SK-N-SH (cell line): Measurements from ENCODE around the gene NEIL3. TPM values are rescaled to one million over a fixed set of nuclear protein-coding genes. Genes with fewer than 3 reads are reported as not detected.

Experiments
- CTCF ChIA-PET: fragments of 300-600, 350-600 bp; formaldehyde crosslinking; extraction: SDS; loops from one replicate; lab custom pipeline; 2021; lab: Yijun Ruan, JAX
- POLR2A ChIA-PET: fragments of 350-600 bp; sonication (Branson Sonifier 250); formaldehyde crosslinking; extraction: SDS; loops from one replicate; lab custom pipeline; 2020; ENCODE audit warnings: antibody characterized with exemption, inconsistent platforms; lab: Yijun Ruan, JAX
- DNase-seq: peaks from one replicate; pipeline ENCODE4 v3.0.0; 2012
- H2AFZ ChIP-seq: fragments of 200-600 bp; sonication (generic); 2 replicates; pipeline ENCODE4 v1.8.1; 2016; ENCODE audit warnings: antibody characterized with exemption, mild to moderate bottlenecking, low read depth
- H3F3A ChIP-seq: fragments of 200-600 bp; sonication (generic); replicated peaks from 2 replicates; pipeline ENCODE3; 2016; ENCODE audit warnings: antibody characterized with exemption, mild to moderate bottlenecking; ENCODE audit not compliant: insufficient read depth
- H3K27ac ChIP-seq, 2 experiments: fragments of 200-500 bp in 1 of 2; fragments of 200-600 bp in 1 of 2; sonication (Bioruptor generic) in 1 of 2; sonication (generic), shearing (Covaris generic) in 1 of 2; 2 replicates each; pipeline versions ENCODE4 v1.5.1 to v1.6.1; 2014 to 2016; ENCODE audit warnings: low read depth in 2 of 2, inconsistent platforms in 1 of 2, low read length in 1 of 2, mild to moderate bottlenecking in 1 of 2, mixed read lengths in 1 of 2
- H3K27me3 ChIP-seq: fragments of 200-600 bp; sonication (generic), shearing (Covaris generic); 2 replicates; pipeline ENCODE4 v1.6.1; 2016; ENCODE audit warnings: mixed run types; ENCODE audit not compliant: insufficient read depth
- H3K36me3 ChIP-seq, 2 experiments: fragments of 200-500 bp in 1 of 2; fragments of 200-600 bp in 1 of 2; sonication (Bioruptor generic) in 1 of 2; sonication (generic) in 1 of 2; replicated peaks in 1 of 2; 2 replicates each; pipeline versions ENCODE3 to v1.5.1; 2014 to 2016; ENCODE audit warnings: low read length in 1 of 2, mild to moderate bottlenecking in 1 of 2; ENCODE audit not compliant: insufficient read depth in 2 of 2, control insufficient read depth in 1 of 2
- H3K4me1 ChIP-seq, 2 experiments: fragments of 200-500 bp in 1 of 2; fragments of 200-600 bp in 1 of 2; sonication (Bioruptor generic) in 1 of 2; sonication (generic), shearing (Covaris generic) in 1 of 2; 2 replicates each; pipeline versions ENCODE4 v1.5.1 to v1.6.1; 2014 to 2016; ENCODE audit warnings: low read depth in 1 of 2, low read length in 1 of 2, mixed run types in 1 of 2; ENCODE audit not compliant: insufficient read depth in 2 of 2, control insufficient read depth in 1 of 2
- H3K4me2 ChIP-seq: fragments of 200-600 bp; sonication (generic), shearing (Covaris generic); 2 replicates; pipeline ENCODE4 v1.6.1; 2017; ENCODE audit warnings: mixed run types
- H3K4me3 ChIP-seq, 2 experiments: fragments of 200-500 bp in 1 of 2; fragments of 200-600 bp in 1 of 2; sonication (Bioruptor generic) in 1 of 2; sonication (generic), shearing (Covaris generic) in 1 of 2; 2 replicates each; pipeline versions ENCODE4 v1.5.1 to v1.8.1; 2014 to 2016; ENCODE audit warnings: low read depth in 2 of 2, inconsistent platforms in 1 of 2, low read length in 1 of 2, mild to moderate bottlenecking in 1 of 2, mixed read lengths in 1 of 2, moderate library complexity in 1 of 2
- H3K79me2 ChIP-seq: fragments of 200-600 bp; sonication (generic); 2 replicates; pipeline ENCODE4 v1.8.1; 2017; ENCODE audit warnings: mild to moderate bottlenecking; ENCODE audit not compliant: insufficient read depth
- H3K9ac ChIP-seq: fragments of 200-600 bp; sonication (generic); 2 replicates; pipeline ENCODE4 v1.6.1; 2017; ENCODE audit warnings: mixed run types
- H3K9me2 ChIP-seq: fragments of 200-600 bp; sonication (generic); 2 replicates; pipeline ENCODE4 v1.6.1; 2017; ENCODE audit warnings: mixed run types
- H3K9me3 ChIP-seq: fragments of 200-600 bp; sonication (generic); 2 replicates; pipeline ENCODE4 v1.6.1; 2017; ENCODE audit warnings: mixed run types, mild to moderate bottlenecking, moderate library complexity
- H4K20me1 ChIP-seq: fragments of 200-600 bp; sonication (generic); 2 replicates; pipeline ENCODE4 v1.6.1; 2017; ENCODE audit warnings: mild to moderate bottlenecking, mixed run types; ENCODE audit not compliant: insufficient read depth
- EP300 ChIP-seq, 2 experiments: IDR thresholded peaks; 2 replicates each; pipeline versions ENCODE4 v1.4.0 to v1.6.1; 2012; ENCODE audit warnings: borderline replicate concordance in 1 of 2, low read depth in 1 of 2, low read length in 1 of 2
- FOSL2 ChIP-seq: IDR thresholded peaks from 2 replicates; pipeline ENCODE4 v1.4.0; 2012; ENCODE audit warnings: low read depth, mild to moderate bottlenecking, moderate library complexity, borderline replicate concordance
- FOXM1 ChIP-seq: IDR thresholded peaks from 2 replicates; pipeline ENCODE4 v1.4.0; 2012; ENCODE audit warnings: low read depth, mild to moderate bottlenecking
- JUND ChIP-seq: IDR thresholded peaks from 2 replicates; pipeline ENCODE4 v1.4.0; 2012
- MEF2A ChIP-seq: IDR thresholded peaks from 2 replicates; pipeline ENCODE4 v1.4.0; 2012; ENCODE audit warnings: low read depth, borderline replicate concordance
- NRF1 ChIP-seq: IDR thresholded peaks from 2 replicates; pipeline ENCODE4 v1.6.1; 2012; ENCODE audit warnings: low read depth, mild to moderate bottlenecking, low read length
- POLR2AphosphoS5 ChIP-seq: IDR thresholded peaks from 2 replicates; pipeline ENCODE4 v1.6.1; 2012; ENCODE audit warnings: low read depth, low read length
- RXRA ChIP-seq: IDR thresholded peaks from 2 replicates; pipeline ENCODE4 v1.4.0; 2012; ENCODE audit warnings: low read depth, mild to moderate bottlenecking, borderline replicate concordance
- TCF12 ChIP-seq: IDR thresholded peaks from 2 replicates; pipeline ENCODE4 v1.4.0; 2012
- WGBS: methylation state at CpG from one replicate; pipeline ENCODE4 v1.1.6; 2017; ENCODE audit warnings: low lambda C conversion rate; 5-methylcytosine and 5-hydroxymethylcytosine counted together
- polyA plus RNA-seq, 3 experiments: library from polyadenylated mRNA; depleted of rRNA; stranded (reverse); fragments of >200 nt; gene quantifications; 2 replicates each; pipeline ENCODE4 v1.2.3, GENCODE V29; 2012
- TF ChIP-seq, protein P1 (sequence below): IDR thresholded peaks from 2 replicates; pipeline ENCODE4 v1.6.1; 2012; ENCODE audit warnings: mild to moderate bottlenecking, low read depth, low read length, moderate library complexity
- TF ChIP-seq, protein P2 (sequence below): IDR thresholded peaks from 2 replicates; pipeline ENCODE4 v1.4.0; 2012; ENCODE audit warnings: low read depth, borderline replicate concordance
- TF ChIP-seq, protein P3 (sequence below): IDR thresholded peaks from 2 replicates; pipeline ENCODE4 v1.4.0; 2012; ENCODE audit warnings: low read depth, borderline replicate concordance
- TF ChIP-seq, protein P4 (sequence below): fragments of 150-350 bp; IDR thresholded peaks from 2 replicates; pipeline ENCODE4 v1.6.1; 2017; ENCODE audit warnings: antibody characterized with exemption, low read length, low read depth, borderline replicate concordance

Gene NEIL3
- polyA plus RNA-seq, 1 of the 3 experiments (the other 2 are of a cell fraction): 3.6 TPM

DNA sequence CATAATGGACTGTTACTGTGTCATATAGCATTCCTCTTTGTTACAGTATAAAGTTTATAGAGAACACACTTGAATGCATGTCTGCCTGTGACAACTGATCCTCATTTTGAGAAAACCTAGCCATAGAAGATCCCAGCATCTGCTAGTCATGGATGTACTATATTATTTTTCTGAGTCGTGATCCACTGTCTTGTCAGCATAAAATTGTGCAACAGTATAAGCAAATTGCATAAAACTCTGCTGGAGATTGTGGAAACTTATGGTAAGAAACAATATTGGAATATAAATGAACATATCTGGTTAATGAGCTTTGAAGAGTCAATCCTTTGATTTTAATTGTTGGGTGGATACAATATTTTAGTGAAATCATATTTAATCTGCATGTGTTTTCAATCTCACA is 3.6 kb downstream of the NEIL3 start:
- Histone ChIP-seq H3K4me3 (no peak overlapping the region), H3K27me3 (no peaks in the 10 kb centered on the region), H3K79me2 (peaks cover 82% of the 10 kb centered on the region), H3K9me2 (no peaks in the 10 kb centered on the region), H2AFZ (peak overlapping the region; percentile 70; the same call in 1 of the 2 replicates), H3K9ac (peak overlapping the region; percentile 15; the same call in 1 of the 2 replicates), H3F3A (peaks cover 4% of the 10 kb centered on the region), H4K20me1 (no peaks in the 10 kb centered on the region), H3K36me3 (no peaks in the 10 kb centered on the region), H3K4me2 (peak overlapping the region; percentile 36), H3K27ac (peak overlapping the region; percentile 27 to 53; a peak in 3 of 4 replicates), H3K9me3 (no peaks in the 10 kb centered on the region), H3K4me1 (peaks cover 5 to 14% of the 10 kb centered on the region in 2 experiments; a peak in 2 of 4 replicates)
- TF ChIP-seq, protein P1, sequence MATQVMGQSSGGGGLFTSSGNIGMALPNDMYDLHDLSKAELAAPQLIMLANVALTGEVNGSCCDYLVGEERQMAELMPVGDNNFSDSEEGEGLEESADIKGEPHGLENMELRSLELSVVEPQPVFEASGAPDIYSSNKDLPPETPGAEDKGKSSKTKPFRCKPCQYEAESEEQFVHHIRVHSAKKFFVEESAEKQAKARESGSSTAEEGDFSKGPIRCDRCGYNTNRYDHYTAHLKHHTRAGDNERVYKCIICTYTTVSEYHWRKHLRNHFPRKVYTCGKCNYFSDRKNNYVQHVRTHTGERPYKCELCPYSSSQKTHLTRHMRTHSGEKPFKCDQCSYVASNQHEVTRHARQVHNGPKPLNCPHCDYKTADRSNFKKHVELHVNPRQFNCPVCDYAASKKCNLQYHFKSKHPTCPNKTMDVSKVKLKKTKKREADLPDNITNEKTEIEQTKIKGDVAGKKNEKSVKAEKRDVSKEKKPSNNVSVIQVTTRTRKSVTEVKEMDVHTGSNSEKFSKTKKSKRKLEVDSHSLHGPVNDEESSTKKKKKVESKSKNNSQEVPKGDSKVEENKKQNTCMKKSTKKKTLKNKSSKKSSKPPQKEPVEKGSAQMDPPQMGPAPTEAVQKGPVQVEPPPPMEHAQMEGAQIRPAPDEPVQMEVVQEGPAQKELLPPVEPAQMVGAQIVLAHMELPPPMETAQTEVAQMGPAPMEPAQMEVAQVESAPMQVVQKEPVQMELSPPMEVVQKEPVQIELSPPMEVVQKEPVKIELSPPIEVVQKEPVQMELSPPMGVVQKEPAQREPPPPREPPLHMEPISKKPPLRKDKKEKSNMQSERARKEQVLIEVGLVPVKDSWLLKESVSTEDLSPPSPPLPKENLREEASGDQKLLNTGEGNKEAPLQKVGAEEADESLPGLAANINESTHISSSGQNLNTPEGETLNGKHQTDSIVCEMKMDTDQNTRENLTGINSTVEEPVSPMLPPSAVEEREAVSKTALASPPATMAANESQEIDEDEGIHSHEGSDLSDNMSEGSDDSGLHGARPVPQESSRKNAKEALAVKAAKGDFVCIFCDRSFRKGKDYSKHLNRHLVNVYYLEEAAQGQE: no peak
- TF ChIP-seq TCF12: 0 out of 2 replicates have a peak, but pooled peaks have one; percentile 9
- DNase-seq: no peak
- 35% methylated on average over 1 of the region's 1 CpG for WGBS
- ChIA-PET CTCF (interaction anchor here (0.9 to 2.0 kb wide), 3 partner anchors 9 to 64 kb away, joined by 4 to 8 read pairs (median 6); no protein-coding TSS in a partner anchor), POLR2A (no interaction called here)

DNA sequence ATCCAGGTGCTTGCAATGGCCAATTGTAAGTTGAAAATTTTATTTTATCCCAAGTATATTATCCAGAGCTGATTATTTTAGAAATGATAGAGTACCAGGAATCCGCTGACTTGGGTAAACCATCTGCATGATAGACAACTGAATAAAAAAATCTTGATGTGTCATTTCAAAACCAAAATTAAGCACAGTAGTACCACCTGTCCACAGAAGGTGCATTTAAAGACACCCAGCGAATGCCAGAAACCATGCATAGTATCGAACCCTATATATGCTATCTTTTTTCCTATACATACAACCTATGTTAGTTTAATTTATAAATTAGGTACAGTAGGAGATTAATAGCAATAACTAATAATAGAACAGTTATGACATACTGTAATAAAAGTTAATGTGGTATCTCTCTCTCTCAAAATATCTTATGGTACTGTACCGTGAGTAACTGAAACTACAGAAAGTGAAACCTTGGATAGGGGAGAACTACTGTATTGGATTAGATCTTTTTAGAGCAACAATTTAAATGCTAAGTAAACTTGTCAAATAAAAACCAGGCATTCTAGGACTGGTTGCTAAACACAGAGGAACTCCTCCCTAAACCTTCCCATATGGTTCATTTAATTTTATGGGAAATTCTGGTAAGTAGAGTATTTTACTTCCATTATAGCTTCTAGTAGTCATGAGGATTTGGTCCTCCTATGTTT is 6.2 kb downstream of the NEIL3 start:
- POLR2A ChIA-PET: no interaction called here
- H3K9ac ChIP-seq: peak overlapping the region; percentile 27; the same call in 1 of the 2 replicates
- peak overlapping the region; percentile 59; the same call in 1 of the 2 replicates for H2AFZ ChIP-seq
- no peak for DNase-seq
- no peak overlapping the region for H3K27ac ChIP-seq
- no peaks in the 10 kb centered on the region for H3K9me2 ChIP-seq
- H3K4me3 ChIP-seq: peak overlapping the region; percentile 12 to 30; a peak in 2 of 4 replicates
- TF ChIP-seq MEF2A (no peak), JUND (no peak), RXRA (no peak), EP300 (IDR thresholded peaks at IDR 0.05; ENCODE audit: borderline replicate concordance in 1 of 2, low read depth in 1 of 2, low read length in 1 of 2) (no peak), FOSL2 (no peak), NRF1 (no peak), POLR2AphosphoS5 (no peak), FOXM1 (no peak)
- TF ChIP-seq, protein P2, sequence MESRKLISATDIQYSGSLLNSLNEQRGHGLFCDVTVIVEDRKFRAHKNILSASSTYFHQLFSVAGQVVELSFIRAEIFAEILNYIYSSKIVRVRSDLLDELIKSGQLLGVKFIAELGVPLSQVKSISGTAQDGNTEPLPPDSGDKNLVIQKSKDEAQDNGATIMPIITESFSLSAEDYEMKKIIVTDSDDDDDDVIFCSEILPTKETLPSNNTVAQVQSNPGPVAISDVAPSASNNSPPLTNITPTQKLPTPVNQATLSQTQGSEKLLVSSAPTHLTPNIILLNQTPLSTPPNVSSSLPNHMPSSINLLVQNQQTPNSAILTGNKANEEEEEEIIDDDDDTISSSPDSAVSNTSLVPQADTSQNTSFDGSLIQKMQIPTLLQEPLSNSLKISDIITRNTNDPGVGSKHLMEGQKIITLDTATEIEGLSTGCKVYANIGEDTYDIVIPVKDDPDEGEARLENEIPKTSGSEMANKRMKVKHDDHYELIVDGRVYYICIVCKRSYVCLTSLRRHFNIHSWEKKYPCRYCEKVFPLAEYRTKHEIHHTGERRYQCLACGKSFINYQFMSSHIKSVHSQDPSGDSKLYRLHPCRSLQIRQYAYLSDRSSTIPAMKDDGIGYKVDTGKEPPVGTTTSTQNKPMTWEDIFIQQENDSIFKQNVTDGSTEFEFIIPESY: no peak
- TF ChIP-seq, protein P1: no peak
- TF ChIP-seq, protein P3, sequence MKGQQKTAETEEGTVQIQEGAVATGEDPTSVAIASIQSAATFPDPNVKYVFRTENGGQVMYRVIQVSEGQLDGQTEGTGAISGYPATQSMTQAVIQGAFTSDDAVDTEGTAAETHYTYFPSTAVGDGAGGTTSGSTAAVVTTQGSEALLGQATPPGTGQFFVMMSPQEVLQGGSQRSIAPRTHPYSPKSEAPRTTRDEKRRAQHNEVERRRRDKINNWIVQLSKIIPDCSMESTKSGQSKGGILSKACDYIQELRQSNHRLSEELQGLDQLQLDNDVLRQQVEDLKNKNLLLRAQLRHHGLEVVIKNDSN: no peak
- TF ChIP-seq, protein P4, sequence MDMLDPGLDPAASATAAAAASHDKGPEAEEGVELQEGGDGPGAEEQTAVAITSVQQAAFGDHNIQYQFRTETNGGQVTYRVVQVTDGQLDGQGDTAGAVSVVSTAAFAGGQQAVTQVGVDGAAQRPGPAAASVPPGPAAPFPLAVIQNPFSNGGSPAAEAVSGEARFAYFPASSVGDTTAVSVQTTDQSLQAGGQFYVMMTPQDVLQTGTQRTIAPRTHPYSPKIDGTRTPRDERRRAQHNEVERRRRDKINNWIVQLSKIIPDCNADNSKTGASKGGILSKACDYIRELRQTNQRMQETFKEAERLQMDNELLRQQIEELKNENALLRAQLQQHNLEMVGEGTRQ: no peak
- TF ChIP-seq, all 33 proteins: peak for 0
- WGBS: 90% methylated on average over 4 of the region's 4 CpGs
- Histone ChIP-seq H4K20me1 (no peaks in the 10 kb centered on the region), H3K36me3 (no peaks in the 10 kb centered on the region), H3K9me3 (no peaks in the 10 kb centered on the region), H3K4me2 (peak overlapping the region; percentile 68), H3K79me2 (peaks cover 96% of the 10 kb centered on the region), H3F3A (peaks cover 4% of the 10 kb centered on the region), H3K27me3 (no peaks in the 10 kb centered on the region), H3K4me1 (peaks cover 2 to 14% of the 10 kb centered on the region in 2 experiments; a peak in 2 of 4 replicates)
- CTCF ChIA-PET: interaction anchor here (0.7 kb wide), 1 partner anchor 21 kb away, joined by 4 read pairs; no protein-coding TSS in a partner anchor
